SK-N-SH (cell line): ENCODE measurements around the gene DZIP1. TPM values are rescaled to one million over a fixed set of nuclear protein-coding genes. Genes with fewer than 3 reads are reported as not detected.

Experiments
- CTCF ChIA-PET: fragments of 300-600, 350-600 bp; formaldehyde crosslinking; extraction: SDS; loops from one replicate; lab custom pipeline; 2021; lab: Yijun Ruan, JAX
- POLR2A ChIA-PET: fragments of 350-600 bp; sonication (Branson Sonifier 250); formaldehyde crosslinking; extraction: SDS; loops from one replicate; lab custom pipeline; 2020; ENCODE audit warnings: antibody characterized with exemption, inconsistent platforms; lab: Yijun Ruan, JAX
- DNase-seq: peaks from one replicate; pipeline ENCODE4 v3.0.0; 2012
- H2AFZ ChIP-seq: fragments of 200-600 bp; sonication (generic); 2 replicates; pipeline ENCODE4 v1.8.1; 2016; ENCODE audit warnings: antibody characterized with exemption, mild to moderate bottlenecking, low read depth
- H3F3A ChIP-seq: fragments of 200-600 bp; sonication (generic); replicated peaks from 2 replicates; pipeline ENCODE3; 2016; ENCODE audit warnings: antibody characterized with exemption, mild to moderate bottlenecking; ENCODE audit not compliant: insufficient read depth
- H3K27ac ChIP-seq, 2 experiments: fragments of 200-500 bp in 1 of 2; fragments of 200-600 bp in 1 of 2; sonication (Bioruptor generic) in 1 of 2; sonication (generic), shearing (Covaris generic) in 1 of 2; 2 replicates each; pipeline versions ENCODE4 v1.5.1 to v1.6.1; 2014 to 2016; ENCODE audit warnings: low read depth in 2 of 2, inconsistent platforms in 1 of 2, low read length in 1 of 2, mild to moderate bottlenecking in 1 of 2, mixed read lengths in 1 of 2
- H3K27me3 ChIP-seq: fragments of 200-600 bp; sonication (generic), shearing (Covaris generic); 2 replicates; pipeline ENCODE4 v1.6.1; 2016; ENCODE audit warnings: mixed run types; ENCODE audit not compliant: insufficient read depth
- H3K36me3 ChIP-seq, 2 experiments: fragments of 200-500 bp in 1 of 2; fragments of 200-600 bp in 1 of 2; sonication (Bioruptor generic) in 1 of 2; sonication (generic) in 1 of 2; replicated peaks in 1 of 2; 2 replicates each; pipeline versions ENCODE3 to v1.5.1; 2014 to 2016; ENCODE audit warnings: low read length in 1 of 2, mild to moderate bottlenecking in 1 of 2; ENCODE audit not compliant: insufficient read depth in 2 of 2, control insufficient read depth in 1 of 2
- H3K4me1 ChIP-seq, 2 experiments: fragments of 200-500 bp in 1 of 2; fragments of 200-600 bp in 1 of 2; sonication (Bioruptor generic) in 1 of 2; sonication (generic), shearing (Covaris generic) in 1 of 2; 2 replicates each; pipeline versions ENCODE4 v1.5.1 to v1.6.1; 2014 to 2016; ENCODE audit warnings: low read depth in 1 of 2, low read length in 1 of 2, mixed run types in 1 of 2; ENCODE audit not compliant: insufficient read depth in 2 of 2, control insufficient read depth in 1 of 2
- H3K4me2 ChIP-seq: fragments of 200-600 bp; sonication (generic), shearing (Covaris generic); 2 replicates; pipeline ENCODE4 v1.6.1; 2017; ENCODE audit warnings: mixed run types
- H3K4me3 ChIP-seq, 2 experiments: fragments of 200-500 bp in 1 of 2; fragments of 200-600 bp in 1 of 2; sonication (Bioruptor generic) in 1 of 2; sonication (generic), shearing (Covaris generic) in 1 of 2; 2 replicates each; pipeline versions ENCODE4 v1.5.1 to v1.8.1; 2014 to 2016; ENCODE audit warnings: low read depth in 2 of 2, inconsistent platforms in 1 of 2, low read length in 1 of 2, mild to moderate bottlenecking in 1 of 2, mixed read lengths in 1 of 2, moderate library complexity in 1 of 2
- H3K79me2 ChIP-seq: fragments of 200-600 bp; sonication (generic); 2 replicates; pipeline ENCODE4 v1.8.1; 2017; ENCODE audit warnings: mild to moderate bottlenecking; ENCODE audit not compliant: insufficient read depth
- H3K9ac ChIP-seq: fragments of 200-600 bp; sonication (generic); 2 replicates; pipeline ENCODE4 v1.6.1; 2017; ENCODE audit warnings: mixed run types
- H3K9me2 ChIP-seq: fragments of 200-600 bp; sonication (generic); 2 replicates; pipeline ENCODE4 v1.6.1; 2017; ENCODE audit warnings: mixed run types
- H3K9me3 ChIP-seq: fragments of 200-600 bp; sonication (generic); 2 replicates; pipeline ENCODE4 v1.6.1; 2017; ENCODE audit warnings: mixed run types, mild to moderate bottlenecking, moderate library complexity
- H4K20me1 ChIP-seq: fragments of 200-600 bp; sonication (generic); 2 replicates; pipeline ENCODE4 v1.6.1; 2017; ENCODE audit warnings: mild to moderate bottlenecking, mixed run types; ENCODE audit not compliant: insufficient read depth
- JUND ChIP-seq: IDR thresholded peaks from 2 replicates; pipeline ENCODE4 v1.4.0; 2012
- RCOR1 ChIP-seq: fragments of 150-350 bp; IDR thresholded peaks from 2 replicates; pipeline ENCODE4 v1.6.1; 2017; ENCODE audit warnings: antibody characterized with exemption, low read length
- RFX5 ChIP-seq: IDR thresholded peaks from 2 replicates; pipeline ENCODE4 v1.6.1; 2012; ENCODE audit warnings: mild to moderate bottlenecking, improper control_type of control experiment, low read length
- SIN3A ChIP-seq: IDR thresholded peaks from 2 replicates; pipeline ENCODE4 v1.6.1; 2012; ENCODE audit warnings: low read depth, mild to moderate bottlenecking, low read length, moderate library complexity, borderline replicate concordance
- TCF12 ChIP-seq: IDR thresholded peaks from 2 replicates; pipeline ENCODE4 v1.4.0; 2012
- ZBTB33 ChIP-seq: IDR thresholded peaks from 2 replicates; pipeline ENCODE4 v1.4.0; 2012; ENCODE audit warnings: low read depth, borderline replicate concordance
- WGBS: methylation state at CpG from one replicate; pipeline ENCODE4 v1.1.6; 2017; ENCODE audit warnings: low lambda C conversion rate; 5-methylcytosine and 5-hydroxymethylcytosine counted together
- polyA plus RNA-seq, 3 experiments: library from polyadenylated mRNA; depleted of rRNA; stranded (reverse); fragments of >200 nt; gene quantifications; 2 replicates each; pipeline ENCODE4 v1.2.3, GENCODE V29; 2012

The DZIP1 gene
- polyA plus RNA-seq, 1 of the 3 experiments (the other 2 are of a cell fraction): 15.0 TPM

- Histone ChIP-seq H4K20me1 (no peaks in the 10 kb centered on the region; the same call in 1 of the 2 replicates), H3K4me2 (peak overlapping the region; percentile 99), H3K4me1 (peaks cover 0 to 21% of the 10 kb centered on the region in 2 experiments; a peak in 2 of 4 replicates), H3K36me3 (peaks cover 19 to 37% of the 10 kb centered on the region in 2 experiments), H3K27ac (no peak overlapping the region), H3K9me3 (no peaks in the 10 kb centered on the region), H3K9me2 (no peaks in the 10 kb centered on the region), H3F3A (peaks cover 8% of the 10 kb centered on the region), H3K79me2 (peaks cover 41% of the 10 kb centered on the region), H3K9ac (peak overlapping the region; percentile 73; the same call in 1 of the 2 replicates), H3K27me3 (no peaks in the 10 kb centered on the region), H2AFZ (peak overlapping the region; percentile 51; the same call in 1 of the 2 replicates), H3K4me3 (peak overlapping the region; percentile 79 to 85)
- DNase-seq: peak; percentile 77
- ChIA-PET CTCF (interaction anchor here (1.0 to 2.1 kb wide), 6 partner anchors 9 to 193 kb away, joined by 3 to 9 read pairs (median 4); no protein-coding TSS in a partner anchor), POLR2A (no interaction called here)
- TF ChIP-seq JUND (no peak), SIN3A (0 out of 2 replicates have a peak, but pooled peaks have one; percentile 27)
- 18% methylated on average over 8 of the region's 35 CpGs for WGBS
These were observed 2.4 kb downstream of the DZIP1 start for GRCh38 chr13:95642028-95642621.

- Histone ChIP-seq H3K4me2 (peak overlapping the region; percentile 99), H3K9me2 (no peaks in the 10 kb centered on the region), H3K4me1 (peaks cover 0 to 21% of the 10 kb centered on the region in 2 experiments; a peak in 2 of 4 replicates), H3K9ac (no peak overlapping the region; the same call in 1 of the 2 replicates), H3K79me2 (peaks cover 41% of the 10 kb centered on the region), H4K20me1 (no peaks in the 10 kb centered on the region; the same call in 1 of the 2 replicates), H2AFZ (peak overlapping the region; percentile 51; the same call in 1 of the 2 replicates), H3K9me3 (no peaks in the 10 kb centered on the region), H3K27ac (no peak overlapping the region), H3K4me3 (peak overlapping the region; percentile 79 to 85), H3F3A (peaks cover 8% of the 10 kb centered on the region), H3K27me3 (no peaks in the 10 kb centered on the region), H3K36me3 (peaks cover 25 to 44% of the 10 kb centered on the region in 2 experiments)
- no peak for TF ChIP-seq TCF12
- no peak for TF ChIP-seq RCOR1
- no peak for TF ChIP-seq RFX5
- no peak for TF ChIP-seq ZBTB33
- no peak for TF ChIP-seq SIN3A
- ChIA-PET POLR2A (no interaction called here), CTCF (interaction anchor here (1.0 to 1.4 kb wide), 3 partner anchors 19 to 194 kb away, joined by 3 to 4 read pairs (median 3); no protein-coding TSS in a partner anchor)
- no peak for DNase-seq
- 89% methylated on average over 26 of the region's 58 CpGs for WGBS
These were observed 3.0 kb downstream of the DZIP1 start for GRCh38 chr13:95641291-95642027.
